Immature natural killer cell (primary cell): ENCODE measurements around the gene TSHZ2. TPM values are rescaled to one million over a fixed set of nuclear protein-coding genes. Genes with fewer than 3 reads are reported as not detected.
"Not testable (repeated sequence)": the region's sequence is repeated elsewhere in the genome, so short reads cannot be mapped to it uniquely, and the experiment has no call there.

ENCODE experiments used
- DNase-seq, 3 donors: peaks; one replicate each; pipeline ENCODE4 v3.0.0; 2022; ENCODE audit warnings: mixed read lengths in 1 of 3
- H3K27ac Mint-ChIP-seq, 6 donors: one replicate each; pipeline ENCODE4 v1.8.0; 2020; ENCODE audit warnings: mixed read lengths in 6 of 6, mild to moderate bottlenecking in 5 of 6, inconsistent platforms in 4 of 6, moderate library complexity in 3 of 6
- H3K27me3 Mint-ChIP-seq, 3 donors: one replicate each; pipeline ENCODE4 v1.8.0; 2020 to 2021; ENCODE audit warnings: low read depth in 3 of 3, mild to moderate bottlenecking in 3 of 3, mixed read lengths in 3 of 3, moderate library complexity in 3 of 3, inconsistent platforms in 1 of 3
- H3K36me3 Mint-ChIP-seq, 3 donors: one replicate each; pipeline ENCODE4 v1.8.0; 2020; ENCODE audit warnings: mixed read lengths in 3 of 3, inconsistent platforms in 2 of 3, mild to moderate bottlenecking in 2 of 3
- H3K4me1 Mint-ChIP-seq, 2 donors: one replicate each; pipeline ENCODE4 v1.8.0; 2020; ENCODE audit warnings: inconsistent platforms in 2 of 2, mild to moderate bottlenecking in 2 of 2, mixed read lengths in 2 of 2, moderate library complexity in 1 of 2
- H3K4me3 Mint-ChIP-seq, 5 donors: one replicate each; pipeline ENCODE4 v1.8.0; 2020; ENCODE audit warnings: mild to moderate bottlenecking in 5 of 5, mixed read lengths in 5 of 5, inconsistent platforms in 3 of 5, moderate library complexity in 3 of 5
- H3K9me3 Mint-ChIP-seq, 6 donors: one replicate each; pipeline ENCODE4 v1.8.0; 2020; ENCODE audit warnings: mild to moderate bottlenecking in 6 of 6, mixed read lengths in 6 of 6, inconsistent platforms in 4 of 6, moderate library complexity in 3 of 6
- polyA plus RNA-seq, 3 donors: library from polyadenylated mRNA; unstranded; fragments of 300-500 nt; fragmentation: Illumina TruSeq; gene quantifications; one replicate each; pipeline ENCODE4 v1.2.3, GENCODE V29; 2021

Gene TSHZ2
- polyA plus RNA-seq, 3 donors from 2014 or later: not detected

DNA sequence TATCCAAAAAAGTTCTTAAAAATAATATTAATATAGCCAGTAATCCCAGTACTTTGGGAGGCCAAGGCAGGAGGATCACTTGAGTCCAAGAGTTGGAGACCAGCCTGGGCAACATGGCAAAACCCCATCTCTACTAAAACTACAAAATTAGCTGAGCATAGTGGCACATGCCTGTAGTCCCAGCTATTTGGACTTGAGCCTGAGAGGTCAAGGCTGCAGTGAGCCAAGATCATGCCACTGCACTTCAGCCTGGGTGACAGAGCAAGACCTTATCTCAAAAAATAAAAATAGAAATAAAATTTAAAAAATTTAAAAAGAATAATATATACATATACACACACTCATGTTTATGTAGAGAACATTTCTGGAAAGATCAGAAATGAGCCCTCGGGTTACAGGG lies 441.7 kb downstream of the TSHZ2 start:
- DNase-seq, H3K4me1 Mint-ChIP-seq, H3K27ac Mint-ChIP-seq, H3K9me3 Mint-ChIP-seq, H3K36me3 Mint-ChIP-seq, H3K4me3 Mint-ChIP-seq: not testable (repeated sequence)
- peaks cover 4 to 12% (median 5%) of the 10 kb centered on the region in 3 donors for H3K27me3 Mint-ChIP-seq

- H3K4me1 Mint-ChIP-seq: no peaks in the 10 kb centered on the region
- peaks cover 0 to 30% (median 5%) of the 10 kb centered on the region in 3 donors for H3K27me3 Mint-ChIP-seq
- no peak for DNase-seq
- H3K36me3 Mint-ChIP-seq: no peaks in the 10 kb centered on the region
- no peak overlapping the region for H3K27ac Mint-ChIP-seq
- peaks cover 0 to 3% (median 0%) of the 10 kb centered on the region in 6 donors for H3K9me3 Mint-ChIP-seq
- H3K4me3 Mint-ChIP-seq: no peak overlapping the region
Observed at GRCh38 chr20:53419693-53420460, 447.7 kb downstream of the TSHZ2 start.

DNA sequence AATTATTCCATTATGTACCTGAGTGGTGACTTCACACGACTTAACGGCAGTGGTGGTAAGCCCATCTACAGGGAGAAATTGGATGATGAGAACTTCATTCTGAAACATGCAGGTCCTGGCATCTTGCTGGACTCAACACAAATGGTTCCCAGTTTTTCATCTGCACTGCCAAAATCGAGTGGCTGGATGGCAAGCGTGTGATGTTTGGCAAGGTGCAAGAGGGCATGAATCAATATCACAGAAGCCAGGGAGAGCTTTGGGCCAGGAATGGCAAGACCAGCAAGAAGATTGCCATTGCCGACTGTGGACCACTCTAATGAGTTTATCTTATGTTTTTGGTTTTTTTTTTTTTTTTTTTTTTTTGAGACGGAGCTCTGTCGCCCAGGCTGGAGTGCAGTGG lies 449.2 kb downstream of the TSHZ2 start:
- Mint-ChIP-seq H3K27me3 (peaks cover 3 to 30% (median 3%) of the 10 kb centered on the region in 3 donors), H3K9me3 (peaks cover 0 to 3% (median 0%) of the 10 kb centered on the region in 6 donors), H3K36me3 (no peaks in the 10 kb centered on the region), H3K4me1 (no peaks in the 10 kb centered on the region), H3K4me3 (no peak overlapping the region), H3K27ac (no peak overlapping the region)
- no peak for DNase-seq

GRCh38 chr20:53422039-53422438 lies 449.9 kb downstream of the TSHZ2 start:
- H3K4me3 Mint-ChIP-seq: no peak overlapping the region
- no peak for DNase-seq
- H3K4me1 Mint-ChIP-seq: no peaks in the 10 kb centered on the region
- peaks cover 3 to 31% (median 3%) of the 10 kb centered on the region in 3 donors for H3K27me3 Mint-ChIP-seq
- no peak overlapping the region for H3K27ac Mint-ChIP-seq
- peaks cover 0 to 3% (median 0%) of the 10 kb centered on the region in 6 donors for H3K9me3 Mint-ChIP-seq
- no peaks in the 10 kb centered on the region for H3K36me3 Mint-ChIP-seq

DNA sequence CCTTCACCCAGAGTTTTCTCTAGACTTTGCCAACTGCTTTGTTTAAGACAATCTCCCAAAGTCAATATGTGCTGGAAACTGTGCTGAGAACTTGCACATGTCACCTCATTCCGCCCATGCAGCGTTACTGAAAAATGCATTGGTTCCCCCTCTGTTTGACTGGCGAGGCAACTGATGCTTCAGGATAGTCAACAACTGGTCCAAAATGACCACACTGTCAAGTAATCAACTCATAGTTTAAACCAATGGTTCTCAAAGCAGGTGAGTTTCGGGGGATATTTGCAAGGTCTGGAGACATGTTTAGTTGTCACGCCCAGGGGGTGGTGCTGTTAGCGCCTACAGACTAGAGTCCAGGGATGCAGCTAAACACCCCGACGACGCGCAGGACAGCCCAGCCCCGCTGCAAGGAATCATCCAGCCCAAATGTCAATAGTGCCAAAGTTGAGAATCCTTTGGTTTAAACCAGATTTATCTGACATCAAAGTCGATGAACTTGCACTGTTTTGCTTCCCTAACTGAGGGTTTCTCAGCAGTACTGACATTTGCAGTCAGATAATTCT lies 451.5 kb downstream of the TSHZ2 start:
- Mint-ChIP-seq H3K27ac (no peak overlapping the region), H3K27me3 (peaks cover 3 to 30% (median 3%) of the 10 kb centered on the region in 3 donors), H3K9me3 (peaks cover 0 to 3% (median 0%) of the 10 kb centered on the region in 6 donors), H3K4me1 (no peaks in the 10 kb centered on the region), H3K36me3 (no peaks in the 10 kb centered on the region), H3K4me3 (no peak overlapping the region)
- DNase-seq: no peak

- Mint-ChIP-seq H3K9me3 (peaks cover 0 to 3% (median 0%) of the 10 kb centered on the region in 6 donors), H3K36me3 (no peaks in the 10 kb centered on the region), H3K4me1 (no peaks in the 10 kb centered on the region), H3K27me3 (peaks cover 3 to 32% (median 3%) of the 10 kb centered on the region in 3 donors), H3K4me3 (no peak overlapping the region), H3K27ac (no peak overlapping the region)
- DNase-seq: no peak
Observed at GRCh38 chr20:53425481-53425880, 453.3 kb downstream of the TSHZ2 start.

- Mint-ChIP-seq H3K4me1 (no peaks in the 10 kb centered on the region), H3K27ac (no peak overlapping the region), H3K4me3 (no peak overlapping the region), H3K9me3 (peaks cover 0 to 3% (median 0%) of the 10 kb centered on the region in 6 donors), H3K27me3 (peaks cover 3 to 28% (median 3%) of the 10 kb centered on the region in 3 donors), H3K36me3 (no peaks in the 10 kb centered on the region)
- DNase-seq: no peak
Observed at GRCh38 chr20:53425941-53426340, 453.8 kb downstream of the TSHZ2 start.

DNA sequence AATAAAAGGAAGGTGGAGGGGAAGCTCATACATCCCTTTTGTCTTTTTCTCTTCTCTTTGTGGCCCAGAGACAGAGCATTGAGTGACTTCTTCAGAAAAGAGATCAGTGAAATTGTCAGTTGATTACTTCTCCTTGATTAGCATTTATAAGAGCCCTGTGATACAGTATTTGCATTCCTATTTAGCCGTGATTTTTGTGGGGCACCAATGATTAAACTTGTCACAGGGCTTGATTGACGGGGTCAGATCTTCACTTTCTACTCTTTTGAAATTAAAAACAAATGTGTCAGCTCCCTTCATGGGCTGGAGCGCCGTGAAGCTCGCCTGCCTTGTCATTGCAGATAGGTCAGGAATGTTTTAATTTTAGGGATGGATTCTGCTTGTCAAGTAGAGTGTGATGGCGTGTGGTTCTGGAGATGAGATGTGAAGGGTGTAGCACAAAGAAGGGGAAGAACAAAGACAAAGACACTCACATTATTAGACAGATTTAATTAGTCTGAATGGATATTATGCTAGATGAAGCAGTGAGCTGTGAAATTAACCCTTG lies 454.7 kb downstream of the TSHZ2 start:
- H3K27me3 Mint-ChIP-seq: peaks cover 3 to 27% (median 4%) of the 10 kb centered on the region in 3 donors
- DNase-seq: no peak
- peak overlapping the region in 1 of 6 donors; percentile 11 for H3K27ac Mint-ChIP-seq
- no peaks in the 10 kb centered on the region for H3K4me1 Mint-ChIP-seq
- H3K9me3 Mint-ChIP-seq: peaks cover 0 to 3% (median 0%) of the 10 kb centered on the region in 6 donors
- H3K4me3 Mint-ChIP-seq: no peak overlapping the region
- H3K36me3 Mint-ChIP-seq: no peaks in the 10 kb centered on the region

- Mint-ChIP-seq H3K27me3 (peaks cover 3 to 25% (median 4%) of the 10 kb centered on the region in 3 donors), H3K36me3 (no peaks in the 10 kb centered on the region), H3K4me1 (no peaks in the 10 kb centered on the region), H3K4me3 (no peak overlapping the region), H3K9me3 (peaks cover 0 to 3% (median 0%) of the 10 kb centered on the region in 6 donors), H3K27ac (no peak overlapping the region)
- DNase-seq: no peak
Observed at GRCh38 chr20:53427951-53428350, 455.8 kb downstream of the TSHZ2 start.

DNA sequence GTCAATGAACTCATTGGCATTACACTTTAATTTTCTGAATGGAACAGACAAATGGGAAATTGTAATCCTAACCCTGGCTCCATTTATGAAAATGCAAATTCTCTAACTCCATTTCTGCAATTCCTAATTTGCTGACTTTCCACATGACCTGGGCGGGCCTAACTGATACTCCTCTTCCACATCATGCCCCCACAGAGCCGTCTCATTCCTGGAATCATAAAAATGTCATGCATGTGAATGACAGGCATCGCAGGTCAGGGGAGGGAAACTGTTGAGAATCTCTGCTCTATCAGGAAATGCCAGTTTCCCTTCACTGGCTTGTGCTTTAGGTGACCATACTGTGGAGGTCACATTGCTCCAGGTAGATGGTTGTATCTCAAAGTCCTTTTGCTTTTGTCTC lies 456.4 kb downstream of the TSHZ2 start:
- Mint-ChIP-seq H3K27me3 (peaks cover 3 to 19% (median 4%) of the 10 kb centered on the region in 3 donors), H3K27ac (no peak overlapping the region), H3K36me3 (no peaks in the 10 kb centered on the region), H3K4me1 (no peaks in the 10 kb centered on the region), H3K4me3 (no peak overlapping the region), H3K9me3 (peaks cover 0 to 3% (median 0%) of the 10 kb centered on the region in 6 donors)
- DNase-seq: no peak

GRCh38 chr20:53428996-53429395 lies 456.8 kb downstream of the TSHZ2 start:
- Mint-ChIP-seq H3K4me3 (no peak overlapping the region), H3K9me3 (peaks cover 0 to 3% (median 0%) of the 10 kb centered on the region in 6 donors), H3K27me3 (peaks cover 3 to 18% (median 4%) of the 10 kb centered on the region in 3 donors), H3K4me1 (no peaks in the 10 kb centered on the region), H3K27ac (no peak overlapping the region), H3K36me3 (no peaks in the 10 kb centered on the region)
- DNase-seq: no peak

GRCh38 chr20:53434662-53435061 lies 462.5 kb downstream of the TSHZ2 start:
- no peak for DNase-seq
- H3K9me3 Mint-ChIP-seq: peaks cover 0 to 3% (median 0%) of the 10 kb centered on the region in 6 donors
- H3K4me1 Mint-ChIP-seq: no peaks in the 10 kb centered on the region
- no peak overlapping the region for H3K27ac Mint-ChIP-seq
- peaks cover 0 to 6% (median 2%) of the 10 kb centered on the region in 3 donors for H3K27me3 Mint-ChIP-seq
- no peak overlapping the region for H3K4me3 Mint-ChIP-seq
- H3K36me3 Mint-ChIP-seq: no peaks in the 10 kb centered on the region

- not testable (repeated sequence) for H3K27me3 Mint-ChIP-seq
Observed at GRCh38 chr20:53436927-53437326, 464.8 kb downstream of the TSHZ2 start.

DNA sequence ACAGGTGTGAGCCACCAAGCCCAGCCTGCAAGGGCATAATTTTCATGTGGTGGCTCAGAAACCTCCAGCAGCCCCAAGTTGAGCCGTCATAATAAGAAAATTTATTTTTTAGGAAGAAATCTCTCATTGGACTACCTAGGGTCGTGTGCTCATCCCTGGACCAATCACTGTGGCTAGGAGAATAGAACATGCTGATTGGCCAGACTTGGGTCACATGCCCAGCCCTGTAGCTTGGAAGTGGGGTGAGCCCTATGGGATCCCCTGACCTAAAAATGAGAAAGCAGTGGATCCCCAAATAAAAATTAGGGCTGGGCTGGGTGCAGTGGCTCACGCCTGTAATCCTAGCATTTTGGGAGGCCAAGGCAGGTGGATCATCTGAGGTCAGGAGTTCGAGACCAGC lies 466.2 kb downstream of the TSHZ2 start:
- peaks cover 0 to 3% (median 0%) of the 10 kb centered on the region in 6 donors for H3K9me3 Mint-ChIP-seq
- no peak for DNase-seq
- H3K4me1 Mint-ChIP-seq: no peaks in the 10 kb centered on the region
- peaks cover 0 to 4% (median 2%) of the 10 kb centered on the region in 3 donors for H3K27me3 Mint-ChIP-seq
- no peak overlapping the region for H3K4me3 Mint-ChIP-seq
- no peaks in the 10 kb centered on the region for H3K36me3 Mint-ChIP-seq
- H3K27ac Mint-ChIP-seq: no peak overlapping the region

More at GRCh38 chr20:53436927-53437326, 464.8 kb downstream of the TSHZ2 start:
- DNase-seq, H3K27ac Mint-ChIP-seq, H3K4me1 Mint-ChIP-seq, H3K9me3 Mint-ChIP-seq, H3K36me3 Mint-ChIP-seq, H3K4me3 Mint-ChIP-seq: not testable (repeated sequence)
